HepG2 (cell line): Measurements from ENCODE around the gene SPAG9. TPM values are rescaled to one million over a fixed set of nuclear protein-coding genes. Genes with fewer than 3 reads are reported as not detected.
A peak's percentile ranks its signal among the peaks of the same experiment; 100 is the strongest.

ENCODE experiments used
- FOXA3 ChIP-seq: IDR thresholded peaks from 2 replicates; pipeline ENCODE4 v1.6.1; 2016; ENCODE audit warnings: missing genetic modification reagents, missing compliant biosample characterization
- FOXO4 ChIP-seq: sonication (generic); formaldehyde crosslinking; conservative IDR thresholded peaks from 2 replicates; pipeline ENCODE4 v1.8.1; 2023; ENCODE audit warnings: missing genetic modification reagents
- MIER2 ChIP-seq: IDR thresholded peaks from 2 replicates; pipeline ENCODE4 v1.6.1; 2016; ENCODE audit warnings: missing biosample characterization, missing genetic modification reagents
- POLR2AphosphoS2 ChIP-seq: IDR thresholded peaks from 2 replicates; pipeline ENCODE4 v1.6.1; 2011; ENCODE audit warnings: low read depth, low read length, improper control_type of control experiment
- SYNCRIP ChIP-seq: fragments of 200-400 bp; formaldehyde crosslinking; IDR thresholded peaks from 2 replicates; pipeline ENCODE4 v1.6.1; 2018; ENCODE audit warnings: mild to moderate bottlenecking, low read depth, low read length; ENCODE audit not compliant: insufficient read depth
- ZBED4 ChIP-seq: sonication (generic); formaldehyde crosslinking; IDR thresholded peaks from 2 replicates; pipeline ENCODE4 v1.4.0; 2020; ENCODE audit warnings: missing genetic modification reagents, borderline replicate concordance
- ZKSCAN8 ChIP-seq: IDR thresholded peaks from 2 replicates; pipeline ENCODE4 v1.6.1; 2016; ENCODE audit warnings: borderline replicate concordance, missing genetic modification reagents, missing compliant biosample characterization
- ZNF160 ChIP-seq: sonication (generic); formaldehyde crosslinking; IDR thresholded peaks from 2 replicates; pipeline ENCODE4 v1.8.0; 2022; ENCODE audit warnings: mild to moderate bottlenecking, inconsistent platforms, missing genetic modification reagents
- ZNF354B ChIP-seq: sonication (generic); formaldehyde crosslinking; IDR thresholded peaks from 2 replicates; pipeline ENCODE4 v1.8.0; 2022; ENCODE audit warnings: mild to moderate bottlenecking, missing genetic modification reagents
- ZNF414 ChIP-seq: sonication (generic); formaldehyde crosslinking; IDR thresholded peaks from 2 replicates; pipeline ENCODE4 v1.5.0; 2020; ENCODE audit warnings: missing genetic modification reagents
- ZNF746 ChIP-seq: sonication (generic); formaldehyde crosslinking; IDR thresholded peaks from 2 replicates; pipeline ENCODE4 v1.8.0; 2022; ENCODE audit warnings: mild to moderate bottlenecking, missing genetic modification reagents
- polyA plus RNA-seq, 8 experiments: library from polyadenylated mRNA; depleted of rRNA in 3 of 8; stranded (reverse) in 7 of 8; unstranded in 1 of 8; fragments of >200 nt; fragmentation: Illumina TruSeq in 4 of 8; extraction: Trizol in 4 of 8; gene quantifications; 2 replicates each; pipeline versions ENCODE4 v1.2.1 to v1.2.3, GENCODE V29; 2011 to 2016; ENCODE audit warnings: low read depth in 4 of 8, missing spikeins in 1 of 8, mixed read lengths in 1 of 8; ENCODE audit not compliant: insufficient read depth in 1 of 8
- total RNA-seq, 5 experiments: library from RNA; depleted of rRNA; stranded (reverse); fragments of >200 nt; fragmentation: Illumina TruSeq; extraction: Trizol; gene quantifications; 2 replicates each; pipeline ENCODE4 v1.2.3, GENCODE V29; 2016; ENCODE audit warnings: low read depth in 1 of 5
- TF ChIP-seq, protein P1 (sequence below): sonication (generic); formaldehyde crosslinking; IDR thresholded peaks from 2 replicates; pipeline ENCODE4 v1.4.0; 2020; ENCODE audit warnings: missing genetic modification reagents
- TF ChIP-seq, protein P2 (sequence below): sonication (generic); formaldehyde crosslinking; IDR thresholded peaks from 2 replicates; pipeline ENCODE4 v1.4.0; 2020; ENCODE audit warnings: mild to moderate bottlenecking, missing genetic modification reagents
- TF ChIP-seq, protein P3 (sequence below): sonication (generic); formaldehyde crosslinking; IDR thresholded peaks from 2 replicates; pipeline ENCODE4 v1.5.0; 2020; ENCODE audit warnings: mild to moderate bottlenecking, missing genetic modification reagents, borderline replicate concordance

Gene SPAG9
- total and polyA plus RNA-seq, 2 of the 13 experiments (the other 11 are each of a cell fraction or from before 2014, with no cell fraction given), result 43.2 to 78.6 TPM

DNA sequence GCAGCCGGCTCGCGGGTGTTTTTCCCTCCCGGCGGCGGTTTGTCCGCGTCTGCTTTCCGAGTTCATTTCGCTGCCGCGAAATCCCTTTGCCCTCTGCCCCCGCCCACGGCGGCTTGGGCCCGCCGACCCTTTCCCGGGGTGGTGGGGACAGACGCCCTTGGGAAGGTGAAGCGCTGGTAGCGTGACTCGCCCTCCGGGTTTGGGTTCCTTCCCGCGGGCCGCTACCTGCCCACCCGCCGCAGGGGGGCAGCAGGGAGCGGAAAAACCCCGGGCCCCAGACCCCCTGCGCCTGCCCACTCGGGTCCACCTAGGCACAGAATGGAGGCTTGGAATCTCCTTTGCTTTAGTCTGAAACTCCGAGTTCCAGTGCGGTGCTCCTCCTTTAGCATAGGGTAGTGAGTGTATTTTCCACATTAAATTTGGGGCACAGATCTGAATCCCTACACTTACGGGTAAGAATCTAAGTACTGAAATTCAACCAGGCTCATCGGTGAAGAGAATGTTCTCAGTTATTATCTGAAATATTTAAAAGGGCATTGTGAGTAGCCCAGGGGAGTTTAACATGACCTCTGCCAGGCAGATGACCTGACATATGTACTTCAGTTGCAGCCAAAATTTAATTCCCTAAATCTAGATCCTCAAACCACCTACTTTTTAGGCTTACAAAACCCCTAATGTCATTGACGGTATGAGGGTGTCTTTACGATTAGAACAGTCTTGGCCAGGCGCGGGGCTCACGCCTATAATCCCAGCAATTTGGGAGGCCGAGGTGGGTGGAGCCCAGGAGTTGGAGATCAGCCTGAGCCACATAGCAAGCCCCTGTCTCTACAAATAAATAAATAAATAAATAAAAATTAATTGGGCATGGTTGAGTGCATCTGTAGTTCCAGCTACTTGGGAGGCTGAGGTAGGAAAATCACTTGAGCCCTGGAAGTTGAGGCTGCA is 46.6 kb upstream of the SPAG9 start (continued):
- TF ChIP-seq ZBED4 (CRISPR knock-in tag), result peak; percentile 89; the same call in 1 of the 2 replicates
- TF ChIP-seq ZNF354B, result peak; percentile 92
- no peak for TF ChIP-seq ZKSCAN8 (CRISPR knock-in tag)
- no peak for TF ChIP-seq FOXA3 (CRISPR knock-in tag)
- TF ChIP-seq, protein P1, sequence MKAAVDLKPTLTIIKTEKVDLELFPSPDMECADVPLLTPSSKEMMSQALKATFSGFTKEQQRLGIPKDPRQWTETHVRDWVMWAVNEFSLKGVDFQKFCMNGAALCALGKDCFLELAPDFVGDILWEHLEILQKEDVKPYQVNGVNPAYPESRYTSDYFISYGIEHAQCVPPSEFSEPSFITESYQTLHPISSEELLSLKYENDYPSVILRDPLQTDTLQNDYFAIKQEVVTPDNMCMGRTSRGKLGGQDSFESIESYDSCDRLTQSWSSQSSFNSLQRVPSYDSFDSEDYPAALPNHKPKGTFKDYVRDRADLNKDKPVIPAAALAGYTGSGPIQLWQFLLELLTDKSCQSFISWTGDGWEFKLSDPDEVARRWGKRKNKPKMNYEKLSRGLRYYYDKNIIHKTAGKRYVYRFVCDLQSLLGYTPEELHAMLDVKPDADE (CRISPR knock-in tag), result no peak
- TF ChIP-seq ZNF160, result no peak; the same call in 1 of the 2 replicates
- TF ChIP-seq, protein P2, sequence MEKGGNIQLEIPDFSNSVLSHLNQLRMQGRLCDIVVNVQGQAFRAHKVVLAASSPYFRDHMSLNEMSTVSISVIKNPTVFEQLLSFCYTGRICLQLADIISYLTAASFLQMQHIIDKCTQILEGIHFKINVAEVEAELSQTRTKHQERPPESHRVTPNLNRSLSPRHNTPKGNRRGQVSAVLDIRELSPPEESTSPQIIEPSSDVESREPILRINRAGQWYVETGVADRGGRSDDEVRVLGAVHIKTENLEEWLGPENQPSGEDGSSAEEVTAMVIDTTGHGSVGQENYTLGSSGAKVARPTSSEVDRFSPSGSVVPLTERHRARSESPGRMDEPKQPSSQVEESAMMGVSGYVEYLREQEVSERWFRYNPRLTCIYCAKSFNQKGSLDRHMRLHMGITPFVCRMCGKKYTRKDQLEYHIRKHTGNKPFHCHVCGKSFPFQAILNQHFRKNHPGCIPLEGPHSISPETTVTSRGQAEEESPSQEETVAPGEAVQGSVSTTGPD, result no peak
- no peak for TF ChIP-seq ZNF414 (CRISPR knock-in tag)
- TF ChIP-seq POLR2AphosphoS2, result no peak
- TF ChIP-seq, protein P3, sequence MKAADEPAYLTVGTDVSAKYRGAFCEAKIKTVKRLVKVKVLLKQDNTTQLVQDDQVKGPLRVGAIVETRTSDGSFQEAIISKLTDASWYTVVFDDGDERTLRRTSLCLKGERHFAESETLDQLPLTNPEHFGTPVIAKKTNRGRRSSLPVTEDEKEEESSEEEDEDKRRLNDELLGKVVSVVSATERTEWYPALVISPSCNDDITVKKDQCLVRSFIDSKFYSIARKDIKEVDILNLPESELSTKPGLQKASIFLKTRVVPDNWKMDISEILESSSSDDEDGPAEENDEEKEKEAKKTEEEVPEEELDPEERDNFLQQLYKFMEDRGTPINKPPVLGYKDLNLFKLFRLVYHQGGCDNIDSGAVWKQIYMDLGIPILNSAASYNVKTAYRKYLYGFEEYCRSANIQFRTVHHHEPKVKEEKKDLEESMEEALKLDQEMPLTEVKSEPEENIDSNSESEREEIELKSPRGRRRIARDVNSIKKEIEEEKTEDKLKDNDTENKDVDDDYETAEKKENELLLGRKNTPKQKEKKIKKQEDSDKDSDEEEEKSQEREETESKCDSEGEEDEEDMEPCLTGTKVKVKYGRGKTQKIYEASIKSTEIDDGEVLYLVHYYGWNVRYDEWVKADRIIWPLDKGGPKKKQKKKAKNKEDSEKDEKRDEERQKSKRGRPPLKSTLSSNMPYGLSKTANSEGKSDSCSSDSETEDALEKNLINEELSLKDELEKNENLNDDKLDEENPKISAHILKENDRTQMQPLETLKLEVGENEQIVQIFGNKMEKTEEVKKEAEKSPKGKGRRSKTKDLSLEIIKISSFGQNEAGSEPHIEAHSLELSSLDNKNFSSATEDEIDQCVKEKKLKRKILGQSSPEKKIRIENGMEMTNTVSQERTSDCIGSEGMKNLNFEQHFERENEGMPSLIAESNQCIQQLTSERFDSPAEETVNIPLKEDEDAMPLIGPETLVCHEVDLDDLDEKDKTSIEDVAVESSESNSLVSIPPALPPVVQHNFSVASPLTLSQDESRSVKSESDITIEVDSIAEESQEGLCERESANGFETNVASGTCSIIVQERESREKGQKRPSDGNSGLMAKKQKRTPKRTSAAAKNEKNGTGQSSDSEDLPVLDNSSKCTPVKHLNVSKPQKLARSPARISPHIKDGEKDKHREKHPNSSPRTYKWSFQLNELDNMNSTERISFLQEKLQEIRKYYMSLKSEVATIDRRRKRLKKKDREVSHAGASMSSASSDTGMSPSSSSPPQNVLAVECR (CRISPR knock-in tag), result no peak; the same call in 1 of the 2 replicates
- peak; percentile 8; the same call in 1 of the 2 replicates for TF ChIP-seq MIER2 (CRISPR knock-in tag)
- TF ChIP-seq ZNF746, result no peak
- no peak for TF ChIP-seq SYNCRIP
- TF ChIP-seq FOXO4, result no peak
